HepG2 (cell line): ENCODE results near the gene KIAA1191. TPM values are rescaled to one million over a fixed set of nuclear protein-coding genes. Genes with fewer than 3 reads are reported as not detected.
A peak's percentile ranks its signal among the peaks of the same experiment; 100 is the strongest.

ENCODE experiments used
- ATAC-seq: fragments of 200-7000 bp; cut with Tn5 transposase; 3 replicates; pipeline ENCODE4 v1.9.1; 2020; ENCODE audit warnings: mild to moderate bottlenecking, moderate library complexity
- BruUV-seq: library from RNA; stranded (reverse); fragments of 400-500 nt; replicated peaks from 2 replicates; lab custom pipeline; 2021; lab: Mats Ljungman, UMichigan
- CTCF ChIA-PET: fragments of 300-600 bp; formaldehyde crosslinking; extraction: SDS; loops from one replicate; lab custom pipeline; 2021; ENCODE audit warnings: low total read pairs, inconsistent platforms, low intra/inter-chr PET ratio; lab: Yijun Ruan, JAX
- POLR2A ChIA-PET: fragments of 350-600 bp; sonication (Branson Sonifier 250); formaldehyde crosslinking; loops from one replicate; lab custom pipeline; 2020; ENCODE audit warnings: antibody characterized with exemption, inconsistent platforms; lab: Yijun Ruan, JAX
- DNase-seq: peaks from one replicate; pipeline ENCODE4 v3.0.0-alpha.2; 2015; ENCODE audit warnings: low spot score
- FAIRE-seq: peaks from 3 replicates; lab custom pipeline; 2011; peaks lifted over from hg19 to GRCh38; lab: Jason Lieb, UNC
- H2AFZ ChIP-seq: one replicate; pipeline ENCODE4 v1.6.1; 2011; ENCODE audit warnings: low read length, inconsistent platforms
- H3K27ac ChIP-seq: fragments of 300-600 bp; 3 replicates; pipeline ENCODE4 v1.8.0; 2011; ENCODE audit warnings: mixed run types, mild to moderate bottlenecking, mixed read lengths, low read length, inconsistent platforms; ENCODE audit not compliant: insufficient read depth; ENCODE audit errors: extremely low read length
- H3K27me3 ChIP-seq, 2 experiments: fragments of 200-600 bp in 1 of 2; 2 replicates in 1 of 2; 3 replicates in 1 of 2; pipeline versions ENCODE4 v1.6.0 to v1.8.0; 2011; ENCODE audit warnings: low read length in 2 of 2, mild to moderate bottlenecking in 2 of 2, moderate library complexity in 2 of 2, inconsistent platforms in 1 of 2; ENCODE audit not compliant: insufficient read depth in 2 of 2, control insufficient read depth in 1 of 2
- H3K36me3 ChIP-seq, 2 experiments: fragments of 200-600 bp in 1 of 2; replicated peaks in 1 of 2; 2 replicates in 1 of 2; 3 replicates in 1 of 2; pipeline versions ENCODE4 v1.5.1 to v1.8.0; 2011; ENCODE audit warnings: low read length in 2 of 2, inconsistent platforms in 1 of 2; ENCODE audit not compliant: insufficient read depth in 2 of 2, control insufficient read depth in 1 of 2
- H3K4me1 ChIP-seq: 2 replicates; pipeline ENCODE4 v1.5.1; 2012; ENCODE audit warnings: low read length, inconsistent platforms; ENCODE audit not compliant: insufficient read depth
- H3K4me2 ChIP-seq: 2 replicates; pipeline ENCODE4 v1.6.0; 2011; ENCODE audit warnings: low read depth, low read length, inconsistent platforms
- H3K4me3 ChIP-seq, 3 experiments: fragments of 200-600 bp in 1 of 3; sonication (generic), shearing (Covaris generic) in 1 of 3; replicated peaks in 1 of 3; 2 replicates each; pipeline ENCODE4 v1.5.1; 2011 to 2016; ENCODE audit warnings: low read length in 3 of 3, inconsistent platforms in 2 of 3, low read depth in 2 of 3, mild to moderate bottlenecking in 2 of 3, control low read depth in 1 of 3, mixed read lengths in 1 of 3; ENCODE audit not compliant: insufficient read depth in 1 of 3
- H3K79me2 ChIP-seq: one replicate; pipeline ENCODE4 v1.6.1; 2011; ENCODE audit warnings: low read length, inconsistent platforms; ENCODE audit not compliant: insufficient read depth
- H3K9ac ChIP-seq: 2 replicates; pipeline ENCODE4 v1.6.0; 2011; ENCODE audit warnings: mild to moderate bottlenecking, low read depth, low read length, inconsistent platforms; ENCODE audit not compliant: insufficient read depth
- H3K9me3 ChIP-seq: 2 replicates; pipeline ENCODE4 v1.5.1; 2012; ENCODE audit warnings: mild to moderate bottlenecking, low read length
- H4K20me1 ChIP-seq: 2 replicates; pipeline ENCODE4 v1.6.0; 2011; ENCODE audit warnings: inconsistent platforms, mild to moderate bottlenecking, low read length, moderate library complexity; ENCODE audit not compliant: insufficient read depth
- DMAP1 ChIP-seq: IDR thresholded peaks from 2 replicates; pipeline ENCODE4 v1.6.1; 2016
- FOSL1 ChIP-seq: sonication (generic); formaldehyde crosslinking; IDR thresholded peaks from 2 replicates; pipeline ENCODE4 v1.9.0; 2021; ENCODE audit warnings: missing genetic modification reagents, borderline replicate concordance
- NFKB2 ChIP-seq: sonication (generic); formaldehyde crosslinking; IDR thresholded peaks from 2 replicates; pipeline ENCODE4 v1.4.0; 2020; ENCODE audit warnings: missing genetic modification reagents, borderline replicate concordance
- RFXAP ChIP-seq: sonication (generic); formaldehyde crosslinking; IDR thresholded peaks from 2 replicates; pipeline ENCODE4 v1.4.0; 2020; ENCODE audit warnings: missing genetic modification reagents, borderline replicate concordance
- RXRB ChIP-seq: IDR thresholded peaks from 2 replicates; pipeline ENCODE4 v1.6.1; 2016; ENCODE audit warnings: borderline replicate concordance, missing genetic modification reagents, missing compliant biosample characterization
- SOX13 ChIP-seq, 3 experiments: fragments of 450-650 bp in 1 of 3; sonication (generic) in 1 of 3; formaldehyde crosslinking in 1 of 3; IDR thresholded peaks in 2 of 3; conservative IDR thresholded peaks in 1 of 3; 2 replicates each; pipeline versions ENCODE4 v1.5.0 to v1.6.1; 2016 to 2020; ENCODE audit warnings: antibody characterized with exemption in 1 of 3, mild to moderate bottlenecking in 1 of 3, missing compliant biosample characterization in 1 of 3, missing genetic modification reagents in 1 of 3, moderate library complexity in 1 of 3
- SOX6 ChIP-seq, 2 experiments: fragments of 450-650 bp in 1 of 2; sonication (generic) in 1 of 2; formaldehyde crosslinking in 1 of 2; IDR thresholded peaks; 2 replicates each; pipeline versions ENCODE4 v1.4.0 to v1.6.1; 2017 to 2020; ENCODE audit warnings: antibody characterized with exemption in 1 of 2, mild to moderate bottlenecking in 1 of 2, missing genetic modification reagents in 1 of 2
- ZNF101 ChIP-seq: sonication (generic); formaldehyde crosslinking; IDR thresholded peaks from 2 replicates; pipeline ENCODE4 v1.4.0; 2020; ENCODE audit warnings: mild to moderate bottlenecking, low read depth, missing genetic modification reagents, borderline replicate concordance
- ZNF572 ChIP-seq: sonication (generic); formaldehyde crosslinking; IDR thresholded peaks from 2 replicates; pipeline ENCODE4 v1.5.1; 2020; ENCODE audit warnings: mild to moderate bottlenecking, missing genetic modification reagents
- ZNF780A ChIP-seq: sonication (generic); formaldehyde crosslinking; IDR thresholded peaks from 2 replicates; pipeline ENCODE4 v1.8.0; 2022; ENCODE audit warnings: mild to moderate bottlenecking, missing genetic modification reagents, moderate library complexity
- ZNF839 ChIP-seq: sonication (generic); formaldehyde crosslinking; IDR thresholded peaks from 2 replicates; pipeline ENCODE4 v1.4.0; 2020; ENCODE audit warnings: missing genetic modification reagents, mild to moderate bottlenecking, borderline replicate concordance
- WGBS: methylation state at CpG from one replicate; pipeline ENCODE4 v1.1.6; 2017; ENCODE audit warnings: low lambda C conversion rate; 5-methylcytosine and 5-hydroxymethylcytosine counted together
- in situ Hi-C: cut with HindIII; loops from 2 replicates; pipeline ENCODE4 v1.10.0; 2017; ENCODE audit warnings: low pct_unique_long_range_greater_than_20kb; ENCODE audit not compliant: extremely low pct_ligation_motif_present
- intact Hi-C: fragments of 100-400 bp; cut with micrococcal nuclease; formaldehyde crosslinking; loops from one replicate; pipeline ENCODE4 v1.10.0; 2022; ENCODE audit not compliant: unreplicated experiment
- polyA plus RNA-seq, 8 experiments: library from polyadenylated mRNA; depleted of rRNA in 3 of 8; stranded (reverse) in 7 of 8; unstranded in 1 of 8; fragments of >200 nt; fragmentation: Illumina TruSeq in 4 of 8; extraction: Trizol in 4 of 8; gene quantifications; 2 replicates each; pipeline versions ENCODE4 v1.2.1 to v1.2.3, GENCODE V29; 2011 to 2016; ENCODE audit warnings: low read depth in 4 of 8, missing spikeins in 1 of 8, mixed read lengths in 1 of 8; ENCODE audit not compliant: insufficient read depth in 1 of 8
- total RNA-seq, 5 experiments: library from RNA; depleted of rRNA; stranded (reverse); fragments of >200 nt; fragmentation: Illumina TruSeq; extraction: Trizol; gene quantifications; 2 replicates each; pipeline ENCODE4 v1.2.3, GENCODE V29; 2016; ENCODE audit warnings: low read depth in 1 of 5
- TF ChIP-seq, protein P1 (sequence below): sonication (generic); formaldehyde crosslinking; conservative IDR thresholded peaks from 2 replicates; pipeline ENCODE4 v1.4.0; 2020; ENCODE audit warnings: mild to moderate bottlenecking, missing genetic modification reagents, moderate library complexity
- TF ChIP-seq, protein P2 (sequence below), 2 experiments: sonication (generic) in 1 of 2; formaldehyde crosslinking in 1 of 2; IDR thresholded peaks; 2 replicates each; pipeline versions ENCODE4 v1.4.0 to v1.6.1; 2016 to 2020; ENCODE audit warnings: borderline replicate concordance in 1 of 2, low read depth in 1 of 2, mild to moderate bottlenecking in 1 of 2, missing genetic modification reagents in 1 of 2

The KIAA1191 gene
- total and polyA plus RNA-seq, 2 of the 13 experiments (the other 11 are each of a cell fraction or from before 2014, with no cell fraction given), result 63.6 to 103 TPM

DNA sequence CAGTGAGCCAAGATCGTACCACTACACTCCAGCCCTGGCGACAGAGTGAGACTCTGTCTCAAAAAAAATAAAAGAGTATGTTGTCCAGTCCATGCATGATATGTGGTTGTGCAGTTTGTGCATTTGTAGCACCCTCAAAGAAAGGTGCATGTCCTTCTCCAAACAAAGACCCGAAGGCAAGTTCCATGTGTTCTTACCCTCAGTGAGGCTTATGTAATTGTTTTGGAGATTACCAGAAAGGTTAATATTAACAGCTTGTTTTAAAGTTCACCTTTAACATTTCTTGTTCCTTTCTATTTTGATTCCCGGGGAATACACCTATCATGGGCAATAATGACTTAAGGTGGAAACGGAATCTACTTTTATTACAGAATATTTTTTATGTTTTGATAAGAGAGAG is 22.3 kb downstream of the KIAA1191 start:
- ChIA-PET POLR2A (interaction anchor here (1.5 kb wide), 1 partner anchor 23 kb away, joined by 3 read pairs; no protein-coding TSS in a partner anchor), CTCF (no interaction called here)
- ATAC-seq (no peak), FAIRE-seq (peak; percentile 36), DNase-seq (no peak)
- H3K36me3 ChIP-seq, result no peaks in the 10 kb centered on the region; a peak in 1 of 5 replicates
- H2AFZ ChIP-seq, result no peak overlapping the region
- BruUV-seq, result no TSS peak
- no peaks in the 10 kb centered on the region for H3K9me3 ChIP-seq
- in situ Hi-C loops, result no loop called here
- H3K4me1 ChIP-seq, result peaks cover 42% of the 10 kb centered on the region
- 57% methylated on average over 5 of the region's 5 CpGs for WGBS
- TF ChIP-seq ZNF101 (CRISPR knock-in tag) (no peak), ZNF780A (no peak), ZNF839 (no peak), RFXAP (no peak), DMAP1 (CRISPR knock-in tag) (0 out of 2 replicates have a peak, but pooled peaks have one; percentile 23), SOX6 (IDR thresholded peaks at IDR 0.05) (no peak), SOX6 (CRISPR knock-in tag; IDR thresholded peaks at IDR 0.05) (peak; percentile 12; the same call in 1 of the 2 replicates), RXRB (CRISPR knock-in tag) (peak; percentile 18; the same call in 1 of the 2 replicates), ZNF572 (CRISPR knock-in tag) (no peak), FOSL1 (CRISPR knock-in tag) (no peak), NFKB2 (CRISPR knock-in tag) (no peak), SOX13 (IDR thresholded peaks at IDR 0.05) (no peak), SOX13 (CRISPR knock-in tag; conservative IDR thresholded peaks at IDR 0.05 in 1 of 2, IDR thresholded peaks at IDR 0.05 in 1 of 2) (peak in 1 of 2 experiments; percentile 36; a peak in 1 of 4 replicates)
- TF ChIP-seq, protein P1, sequence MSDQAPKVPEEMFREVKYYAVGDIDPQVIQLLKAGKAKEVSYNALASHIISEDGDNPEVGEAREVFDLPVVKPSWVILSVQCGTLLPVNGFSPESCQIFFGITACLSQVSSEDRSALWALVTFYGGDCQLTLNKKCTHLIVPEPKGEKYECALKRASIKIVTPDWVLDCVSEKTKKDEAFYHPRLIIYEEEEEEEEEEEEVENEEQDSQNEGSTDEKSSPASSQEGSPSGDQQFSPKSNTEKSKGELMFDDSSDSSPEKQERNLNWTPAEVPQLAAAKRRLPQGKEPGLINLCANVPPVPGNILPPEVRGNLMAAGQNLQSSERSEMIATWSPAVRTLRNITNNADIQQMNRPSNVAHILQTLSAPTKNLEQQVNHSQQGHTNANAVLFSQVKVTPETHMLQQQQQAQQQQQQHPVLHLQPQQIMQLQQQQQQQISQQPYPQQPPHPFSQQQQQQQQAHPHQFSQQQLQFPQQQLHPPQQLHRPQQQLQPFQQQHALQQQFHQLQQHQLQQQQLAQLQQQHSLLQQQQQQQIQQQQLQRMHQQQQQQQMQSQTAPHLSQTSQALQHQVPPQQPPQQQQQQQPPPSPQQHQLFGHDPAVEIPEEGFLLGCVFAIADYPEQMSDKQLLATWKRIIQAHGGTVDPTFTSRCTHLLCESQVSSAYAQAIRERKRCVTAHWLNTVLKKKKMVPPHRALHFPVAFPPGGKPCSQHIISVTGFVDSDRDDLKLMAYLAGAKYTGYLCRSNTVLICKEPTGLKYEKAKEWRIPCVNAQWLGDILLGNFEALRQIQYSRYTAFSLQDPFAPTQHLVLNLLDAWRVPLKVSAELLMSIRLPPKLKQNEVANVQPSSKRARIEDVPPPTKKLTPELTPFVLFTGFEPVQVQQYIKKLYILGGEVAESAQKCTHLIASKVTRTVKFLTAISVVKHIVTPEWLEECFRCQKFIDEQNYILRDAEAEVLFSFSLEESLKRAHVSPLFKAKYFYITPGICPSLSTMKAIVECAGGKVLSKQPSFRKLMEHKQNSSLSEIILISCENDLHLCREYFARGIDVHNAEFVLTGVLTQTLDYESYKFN (CRISPR knock-in tag), result peak; percentile 58
- TF ChIP-seq, protein P2, sequence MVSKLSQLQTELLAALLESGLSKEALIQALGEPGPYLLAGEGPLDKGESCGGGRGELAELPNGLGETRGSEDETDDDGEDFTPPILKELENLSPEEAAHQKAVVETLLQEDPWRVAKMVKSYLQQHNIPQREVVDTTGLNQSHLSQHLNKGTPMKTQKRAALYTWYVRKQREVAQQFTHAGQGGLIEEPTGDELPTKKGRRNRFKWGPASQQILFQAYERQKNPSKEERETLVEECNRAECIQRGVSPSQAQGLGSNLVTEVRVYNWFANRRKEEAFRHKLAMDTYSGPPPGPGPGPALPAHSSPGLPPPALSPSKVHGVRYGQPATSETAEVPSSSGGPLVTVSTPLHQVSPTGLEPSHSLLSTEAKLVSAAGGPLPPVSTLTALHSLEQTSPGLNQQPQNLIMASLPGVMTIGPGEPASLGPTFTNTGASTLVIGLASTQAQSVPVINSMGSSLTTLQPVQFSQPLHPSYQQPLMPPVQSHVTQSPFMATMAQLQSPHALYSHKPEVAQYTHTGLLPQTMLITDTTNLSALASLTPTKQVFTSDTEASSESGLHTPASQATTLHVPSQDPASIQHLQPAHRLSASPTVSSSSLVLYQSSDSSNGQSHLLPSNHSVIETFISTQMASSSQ (IDR thresholded peaks at IDR 0.05; ENCODE audit: low read depth), result peak; percentile 58
- TF ChIP-seq, protein P2 (CRISPR knock-in tag; IDR thresholded peaks at IDR 0.05; ENCODE audit: borderline replicate concordance), result no peak; the same call in 1 of the 2 replicates
- H3K9ac ChIP-seq, result no peak overlapping the region
- H3K4me2 ChIP-seq, result no peak overlapping the region
- H3K4me3 ChIP-seq, result no peak overlapping the region
- intact Hi-C loops, result no loop called here
- H3K79me2 ChIP-seq, result no peaks in the 10 kb centered on the region
- H4K20me1 ChIP-seq, result no peaks in the 10 kb centered on the region
- no peaks in the 10 kb centered on the region for H3K27me3 ChIP-seq
- H3K27ac ChIP-seq, result no peak overlapping the region
